Natural killer cell (primary cell): ENCODE measurements around the gene TEAD1. TPM values are rescaled to one million over a fixed set of nuclear protein-coding genes. Genes with fewer than 3 reads are reported as not detected.

Experiments used
- ATAC-seq, 3 donors: fragments of 150-1000 bp in 2 of 3; fragments of 200-7000 bp in 1 of 3; cut with Tn5 transposase; 1 replicate in 1 of 3; 2 replicates in 2 of 3; pipeline ENCODE4 v1.10.0; 2021; ENCODE audit warnings: mild to moderate bottlenecking in 2 of 3, moderate library complexity in 2 of 3
- DNase-seq, 2 donors: peaks; one replicate each; pipeline versions ENCODE4 v3.0.0 to v3.0.0-alpha.2; 2013 to 2021; ENCODE audit warnings: mixed read lengths in 1 of 2
- H3K27ac ChIP-seq: one replicate; pipeline ENCODE4 v1.5.1; 2013; ENCODE audit warnings: mild to moderate bottlenecking, low read length
- H3K27me3 ChIP-seq: one replicate; pipeline ENCODE4 v1.6.1; 2013; ENCODE audit warnings: low read length; ENCODE audit not compliant: control insufficient read depth, insufficient read depth
- H3K36me3 ChIP-seq: one replicate; pipeline ENCODE4 v1.6.1; 2013; ENCODE audit warnings: low read length; ENCODE audit not compliant: control insufficient read depth, insufficient read depth
- H3K4me1 ChIP-seq: one replicate; pipeline ENCODE4 v1.6.1; 2013; ENCODE audit warnings: low read length; ENCODE audit not compliant: control insufficient read depth, insufficient read depth
- H3K4me3 ChIP-seq: one replicate; pipeline ENCODE4 v1.5.1; 2013; ENCODE audit warnings: low read length
- H3K9me3 ChIP-seq: one replicate; pipeline ENCODE4 v1.6.1; 2013; ENCODE audit warnings: low read length; ENCODE audit not compliant: control insufficient read depth, insufficient read depth
- H3K27ac Mint-ChIP-seq, 2 donors: one replicate each; pipeline ENCODE4 v1.8.0; 2022; ENCODE audit warnings: mild to moderate bottlenecking in 2 of 2, mixed read lengths in 2 of 2, moderate library complexity in 1 of 2
- H3K27me3 Mint-ChIP-seq, 2 donors: one replicate each; pipeline ENCODE4 v1.8.0; 2022; ENCODE audit warnings: low read depth in 2 of 2, mixed read lengths in 2 of 2
- H3K36me3 Mint-ChIP-seq: one replicate; pipeline ENCODE4 v1.8.0; 2022; ENCODE audit warnings: mixed read lengths
- H3K4me1 Mint-ChIP-seq, 2 donors: one replicate each; pipeline ENCODE4 v1.8.0; 2022; ENCODE audit warnings: mixed read lengths in 2 of 2
- H3K4me3 Mint-ChIP-seq: one replicate; pipeline ENCODE4 v1.8.0; 2022; ENCODE audit warnings: mild to moderate bottlenecking, moderate library complexity, mixed read lengths
- H3K9me3 Mint-ChIP-seq, 2 donors: one replicate each; pipeline ENCODE4 v1.8.0; 2022; ENCODE audit warnings: mixed read lengths in 2 of 2
- CTCF ChIP-seq: fragments of 200-600 bp; IDR thresholded peaks from one replicate; pipeline ENCODE4 v1.8.0; 2022; ENCODE audit warnings: antibody characterized with exemption
- WGBS: methylation state at CpG from one replicate; pipeline ENCODE4 v1.1.7; 2013; ENCODE audit warnings: missing lambda C conversion rate; ENCODE audit not compliant: insufficient coverage; 5-methylcytosine and 5-hydroxymethylcytosine counted together
- intact Hi-C: fragments of 100-400 bp; cut with micrococcal nuclease; formaldehyde crosslinking; loops from one replicate; pipeline ENCODE4 v1.14.2; 2022
- total RNA-seq, 4 donors: library from RNA; stranded (reverse); fragments of 120-200 nt in 1 of 4; gene quantifications; one replicate each; pipeline versions ENCODE4 v1.2.3 to v1.2.4, GENCODE V29; 2013 to 2022

The TEAD1 gene
- total RNA-seq, 3 donors from 2014 or later (not counting 1 experiment from before 2014, with no cell fraction given) = not detected

DNA sequence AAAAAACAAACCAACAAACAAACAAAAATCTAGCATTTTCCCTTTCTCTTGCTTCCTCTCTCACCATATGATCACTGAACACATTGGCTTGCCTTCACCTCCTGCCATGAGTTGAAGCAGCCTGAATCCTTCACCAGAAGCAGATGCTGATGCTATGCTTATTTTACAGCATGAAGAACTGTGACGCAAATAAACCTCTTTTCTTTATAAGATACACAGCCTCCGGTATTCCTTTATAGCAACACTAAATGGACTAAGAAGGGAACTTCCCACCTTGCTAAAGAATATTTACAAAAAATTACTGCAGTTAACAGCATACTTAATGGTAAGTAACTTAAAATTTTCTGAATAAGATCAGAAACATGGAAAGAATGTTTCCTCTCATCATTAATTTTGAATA, 27.7 kb upstream of the TEAD1 start:
- Histone ChIP-seq H3K9me3 (no peaks in the 10 kb centered on the region), H3K4me1 (no peaks in the 10 kb centered on the region), H3K27me3 (no peaks in the 10 kb centered on the region), H3K4me3 (no peak overlapping the region), H3K36me3 (no peaks in the 10 kb centered on the region), H3K27ac (no peak overlapping the region)
- no peaks in the 10 kb centered on the region for H3K27me3 Mint-ChIP-seq
- no peak for TF ChIP-seq CTCF
- H3K36me3 Mint-ChIP-seq = no peaks in the 10 kb centered on the region
- H3K4me3 Mint-ChIP-seq = no peak overlapping the region
- no peaks in the 10 kb centered on the region for H3K4me1 Mint-ChIP-seq
- intact Hi-C loops = no loop called here
- 100% methylated on average over 1 of the region's 2 CpGs for WGBS
- H3K9me3 Mint-ChIP-seq = no peaks in the 10 kb centered on the region
- ATAC-seq = no peak
- DNase-seq = no peak
- no peak overlapping the region for H3K27ac Mint-ChIP-seq

DNA sequence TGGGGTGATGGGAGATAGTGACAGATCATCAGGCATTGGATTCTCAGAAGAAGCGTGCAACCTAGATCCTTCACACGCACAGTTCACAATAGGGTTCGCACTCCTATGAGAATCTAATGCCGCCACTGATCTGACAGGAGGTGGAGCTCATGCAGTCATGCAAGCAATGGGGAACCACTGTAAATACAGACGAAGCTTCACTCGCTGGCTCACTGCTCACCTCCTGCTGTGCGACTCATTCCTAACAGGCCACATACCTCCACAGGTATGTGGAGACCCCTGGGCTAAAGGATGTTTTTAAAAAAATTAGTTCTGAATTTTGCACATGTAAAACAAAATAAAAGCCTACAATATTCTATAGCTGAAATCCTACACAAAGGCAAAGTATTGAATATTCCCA, 20.5 kb upstream of the TEAD1 start:
- no peaks in the 10 kb centered on the region for H3K9me3 Mint-ChIP-seq
- 94% methylated on average over 6 of the region's 7 CpGs for WGBS

DNA sequence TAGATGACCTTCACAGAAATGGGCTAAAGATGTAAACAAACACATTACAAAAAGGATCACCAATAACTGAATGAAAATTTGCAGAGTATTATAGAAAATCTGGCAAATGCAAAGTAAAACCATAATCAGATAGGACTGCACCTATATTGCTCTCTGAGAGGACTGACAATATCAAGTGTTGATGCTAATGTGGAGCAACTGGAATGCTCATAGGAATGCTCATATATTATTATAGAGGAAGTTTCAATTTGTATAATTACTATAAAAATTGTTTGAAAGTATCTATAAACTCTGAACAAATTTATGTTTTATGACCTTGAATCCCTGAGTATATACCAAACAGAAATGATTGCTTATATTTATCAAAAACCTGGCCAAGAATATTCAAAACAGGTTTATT, 18.4 kb upstream of the TEAD1 start:
- H3K27ac Mint-ChIP-seq = no peak overlapping the region
- Histone ChIP-seq H3K27me3 (no peaks in the 10 kb centered on the region), H3K4me3 (no peak overlapping the region), H3K27ac (no peak overlapping the region), H3K9me3 (no peaks in the 10 kb centered on the region), H3K4me1 (no peaks in the 10 kb centered on the region), H3K36me3 (no peaks in the 10 kb centered on the region)
- no peaks in the 10 kb centered on the region for H3K9me3 Mint-ChIP-seq
- ATAC-seq = no peak
- no peak for DNase-seq
- H3K4me1 Mint-ChIP-seq = no peaks in the 10 kb centered on the region
- TF ChIP-seq CTCF = no peak
- H3K27me3 Mint-ChIP-seq = peaks cover 10 to 24% of the 10 kb centered on the region in 2 donors
- no peak overlapping the region for H3K4me3 Mint-ChIP-seq
- intact Hi-C loops = no loop called here
- H3K36me3 Mint-ChIP-seq = no peaks in the 10 kb centered on the region

More for the DNA sequence above, 20.5 kb upstream of the TEAD1 start:
- no peaks in the 10 kb centered on the region for H3K9me3 ChIP-seq
- TF ChIP-seq CTCF = no peak
- Mint-ChIP-seq H3K27ac (no peak overlapping the region), H3K27me3 (peaks cover 0 to 7% of the 10 kb centered on the region in 2 donors), H3K4me3 (no peak overlapping the region), H3K4me1 (no peaks in the 10 kb centered on the region), H3K36me3 (no peaks in the 10 kb centered on the region)
- H3K4me1 ChIP-seq = no peaks in the 10 kb centered on the region
- H3K4me3 ChIP-seq = no peak overlapping the region
- no peak overlapping the region for H3K27ac ChIP-seq
- DNase-seq = no peak
- no peak for ATAC-seq
- intact Hi-C loops = no loop called here
- no peaks in the 10 kb centered on the region for H3K27me3 ChIP-seq
- H3K36me3 ChIP-seq = no peaks in the 10 kb centered on the region

- intact Hi-C loops = no loop called here
- no peaks in the 10 kb centered on the region for H3K4me1 Mint-ChIP-seq
- H3K9me3 Mint-ChIP-seq = no peaks in the 10 kb centered on the region
- H3K4me3 Mint-ChIP-seq = no peak overlapping the region
- H3K27me3 Mint-ChIP-seq = peaks cover 15 to 29% of the 10 kb centered on the region in 2 donors
- no peaks in the 10 kb centered on the region for H3K4me1 ChIP-seq
- no peak overlapping the region for H3K4me3 ChIP-seq
- H3K36me3 ChIP-seq = no peaks in the 10 kb centered on the region
- DNase-seq (no peak), ATAC-seq (no peak)
- H3K27ac Mint-ChIP-seq = no peak overlapping the region
- H3K9me3 ChIP-seq = no peaks in the 10 kb centered on the region
- no peak for TF ChIP-seq CTCF
- WGBS = 80% methylated on average over 2 of the region's 3 CpGs
- H3K27me3 ChIP-seq = no peaks in the 10 kb centered on the region
- no peaks in the 10 kb centered on the region for H3K36me3 Mint-ChIP-seq
- H3K27ac ChIP-seq = no peak overlapping the region
These were observed 16.9 kb upstream of the TEAD1 start for GRCh38 chr11:12657336-12657735.
